GM12878 (cell line): ENCODE data around the gene ZNF142. TPM values are rescaled to one million over a fixed set of nuclear protein-coding genes. Genes with fewer than 3 reads are reported as not detected.

Experiments used
- ATAC-seq: fragments of 200-7000 bp; cut with Tn5 transposase; 3 replicates; pipeline ENCODE4 v1.9.1; 2020; ENCODE audit warnings: mild to moderate bottlenecking, moderate library complexity
- BruUV-seq: library from RNA; stranded (reverse); fragments of 400-500 nt; replicated peaks from 2 replicates; lab custom pipeline; 2021; lab: Mats Ljungman, UMichigan
- CTCF ChIA-PET: fragments of 300-600 bp; sonication (Branson Sonifier 250); formaldehyde crosslinking; extraction: SDS; loops from one replicate; lab custom pipeline; 2021; ENCODE audit warnings: inconsistent platforms; lab: Yijun Ruan, JAX
- POLR2A ChIA-PET: fragments of 350-600 bp; formaldehyde crosslinking; extraction: SDS; loops from one replicate; lab custom pipeline; 2021; ENCODE audit warnings: inconsistent platforms; lab: Charles Lee
- RAD21 ChIA-PET: fragments of 300-600 bp; sonication (Branson Sonifier 250); formaldehyde crosslinking; loops from one replicate; lab custom pipeline; 2023; ENCODE audit warnings: antibody characterized with exemption; ENCODE audit not compliant: unreplicated experiment; lab: Charles Lee
- SMC1A ChIA-PET: fragments of 300-600 bp; sonication (Branson Sonifier 250); formaldehyde crosslinking; loops from one replicate; lab custom pipeline; 2023; ENCODE audit not compliant: unreplicated experiment, uncharacterized antibody; lab: Charles Lee
- DNase-seq: peaks from one replicate; pipeline ENCODE4 v3.0.0-alpha.2; 2011; ENCODE audit warnings: low read depth, low spot score
- FAIRE-seq: peaks from 3 replicates; lab custom pipeline; 2011; peaks lifted over from hg19 to GRCh38; lab: Jason Lieb, UNC
- H2AFZ ChIP-seq: 2 replicates; pipeline ENCODE4 v1.6.0; 2011; ENCODE audit warnings: low read depth, low read length, control low read depth; ENCODE audit not compliant: control insufficient read depth
- H3K27ac ChIP-seq: 2 replicates; pipeline ENCODE4 v1.5.1; 2011; ENCODE audit warnings: control low read depth; ENCODE audit not compliant: control insufficient read depth, insufficient read depth
- H3K27me3 ChIP-seq, 2 experiments: replicated peaks in 1 of 2; 2 replicates each; pipeline versions ENCODE4 v1.6.0 to v1.6.1; 2011; ENCODE audit warnings: low read length in 1 of 2; ENCODE audit not compliant: control insufficient read depth in 2 of 2, insufficient read depth in 2 of 2
- H3K36me3 ChIP-seq, 2 experiments: 2 replicates each; pipeline ENCODE4 v1.5.1; 2011; ENCODE audit warnings: low read length in 1 of 2; ENCODE audit not compliant: control insufficient read depth in 2 of 2, insufficient read depth in 2 of 2
- H3K4me1 ChIP-seq: 2 replicates; pipeline ENCODE4 v1.6.1; 2011; ENCODE audit warnings: mild to moderate bottlenecking, low read length, moderate library complexity, mixed read lengths; ENCODE audit not compliant: control insufficient read depth, insufficient read depth
- H3K4me2 ChIP-seq: 2 replicates; pipeline ENCODE4 v1.6.0; 2011; ENCODE audit warnings: control low read depth; ENCODE audit not compliant: control insufficient read depth, insufficient read depth
- H3K4me3 ChIP-seq: fragments of 200-600 bp; sonication (generic); 2 replicates; pipeline ENCODE4 v1.5.1; 2016
- H3K79me2 ChIP-seq: 2 replicates; pipeline ENCODE4 v1.6.0; 2011; ENCODE audit warnings: low read length; ENCODE audit not compliant: control insufficient read depth, insufficient read depth
- H3K9ac ChIP-seq: 2 replicates; pipeline ENCODE4 v1.8.0; 2011; ENCODE audit warnings: low read length, control low read depth, mixed read lengths; ENCODE audit not compliant: control insufficient read depth, insufficient read depth
- H3K9me3 ChIP-seq: replicated peaks from 3 replicates; pipeline ENCODE4 v1.5.1; 2011; ENCODE audit warnings: mild to moderate bottlenecking, low read length; ENCODE audit not compliant: control insufficient read depth, insufficient read depth
- H4K20me1 ChIP-seq: 2 replicates; pipeline ENCODE4 v1.6.0; 2011; ENCODE audit not compliant: control insufficient read depth, insufficient read depth
- BCLAF1 ChIP-seq: fragments of 450-650 bp; IDR thresholded peaks from 2 replicates; pipeline ENCODE4 v1.6.1; 2017; ENCODE audit warnings: antibody characterized with exemption, mild to moderate bottlenecking, moderate library complexity
- NFYA ChIP-seq: IDR thresholded peaks from 2 replicates; pipeline ENCODE4 v1.6.1; 2011; ENCODE audit warnings: low read depth, mild to moderate bottlenecking, low read length, improper control_type of control experiment, borderline replicate concordance
- TCF7 ChIP-seq: IDR thresholded peaks from 2 replicates; pipeline ENCODE4 v1.6.1; 2014; ENCODE audit warnings: antibody characterized with exemption, borderline replicate concordance
- WGBS: methylation state at CpG from one replicate; pipeline ENCODE4 v1.1.6; 2016; ENCODE audit warnings: low lambda C conversion rate; ENCODE audit not compliant: insufficient replicate concordance, insufficient coverage; ENCODE audit errors: missing lambda C conversion rate; 5-methylcytosine and 5-hydroxymethylcytosine counted together
- in situ Hi-C: fragments of 300-500 bp; cut with MboI; formaldehyde crosslinking; loops from 9 replicates; pipeline ENCODE4 v1.14.3; 2018; ENCODE audit warnings: mixed read lengths
- intact Hi-C: fragments of 100-400 bp; cut with micrococcal nuclease; formaldehyde crosslinking; loops from one replicate; pipeline ENCODE4 v1.14.2; 2022; ENCODE audit not compliant: unreplicated experiment
- polyA plus RNA-seq, 11 experiments: library from polyadenylated mRNA; depleted of rRNA in 4 of 11; unstranded in 6 of 11; stranded (reverse) in 5 of 11; fragments of >200 nt; fragmentation: Nextera tagmentation in 4 of 11; fragmentation: Illumina TruSeq in 1 of 11; extraction: Ambion mirVana in 4 of 11; extraction: Trizol in 1 of 11; gene quantifications; 1 replicate in 1 of 11; 2 replicates in 10 of 11; pipeline versions ENCODE4 v1.2.1 to v1.2.3, GENCODE V29; 2011 to 2016; ENCODE audit warnings: inconsistent platforms in 2 of 11, missing spikeins in 2 of 11, low read depth in 1 of 11
- total RNA-seq, 4 experiments: library from RNA; depleted of rRNA in 3 of 4; stranded (reverse); fragments of >200 nt in 3 of 4; fragmentation: Illumina TruSeq in 1 of 4; extraction: Trizol in 1 of 4; gene quantifications; 2 replicates each; pipeline versions ENCODE4 v1.2.1 to v1.2.3, GENCODE V29; 2013 to 2021

Gene ZNF142
- total and polyA plus RNA-seq, 10 of the 15 experiments (the other 5 are each of a cell fraction or from before 2014, with no cell fraction given), result 1.3 to 40.9 (median 15.0) TPM

GRCh38 chr2:218662377-218662776 lies 3.0 kb upstream of the ZNF142 start:
- intact Hi-C loops, result no loop called here
- BruUV-seq, result no TSS peak
- in situ Hi-C loops, result loop anchor here (5.0 kb wide), 1 partner anchor 185 kb away; no protein-coding TSS in a partner anchor
- DNase-seq (no peak), ATAC-seq (no peak), FAIRE-seq (no peak)
- no peak overlapping the region for H3K4me3 ChIP-seq
- ChIA-PET SMC1A (interaction anchor here (1.3 kb wide), 1 partner anchor 40 kb away, joined by 4 read pairs; no protein-coding TSS in a partner anchor), CTCF (no interaction called here), RAD21 (no interaction called here), POLR2A (no interaction called here)
- H3K27ac ChIP-seq, result no peak overlapping the region
- H3K9ac ChIP-seq, result no peak overlapping the region
- WGBS, result 91% methylated on average over 7 of the region's 7 CpGs
- H3K79me2 ChIP-seq, result peaks cover 25% of the 10 kb centered on the region
- H3K27me3 ChIP-seq, result no peaks in the 10 kb centered on the region
- no peaks in the 10 kb centered on the region for H3K9me3 ChIP-seq
- no peak overlapping the region for H3K4me2 ChIP-seq
- no peak for TF ChIP-seq BCLAF1
- TF ChIP-seq NFYA, result no peak
- no peak for TF ChIP-seq TCF7
- H3K36me3 ChIP-seq, result peaks cover 24 to 29% of the 10 kb centered on the region in 2 experiments; a peak in 3 of 4 replicates
- peaks cover 18% of the 10 kb centered on the region for H3K4me1 ChIP-seq
- no peaks in the 10 kb centered on the region for H4K20me1 ChIP-seq
- no peak overlapping the region for H2AFZ ChIP-seq
